ENCODE measurements around the gene WASL. TPM values are rescaled to one million over a fixed set of nuclear protein-coding genes. Genes with fewer than 3 reads are reported as not detected.

WASL gene
- polyA plus RNA-seq, 3 donors: 1.6 to 3.9 (median 2.1) TPM

GRCh38 chr7:123763191-123763661 lies 14.4 kb upstream of the WASL start:
- peaks cover 0 to 6% of the 10 kb centered on the region in 2 donors for H3K27me3 ChIP-seq (ENCODE audit: control insufficient read depth in 2 of 2, insufficient read depth in 2 of 2, low read length in 2 of 2)
- WGBS (ENCODE audit: insufficient coverage): 97% methylated on average over 43 of the region's 43 CpGs
- no peak overlapping the region for H3K4me2 ChIP-seq (replicated peaks; ENCODE audit: extremely low read depth, low read length, poor library complexity, severe bottlenecking)
- no peak for TF ChIP-seq CTCF (IDR thresholded peaks at IDR 0.05)
- H3K79me2 ChIP-seq (ENCODE audit: insufficient read depth, low read length): no peaks in the 10 kb centered on the region
- intact Hi-C loops (cut with micrococcal nuclease): no loop called here
- H3K9me3 ChIP-seq (replicated peaks in 1 of 2; ENCODE audit: control insufficient read depth in 1 of 2, insufficient read depth in 1 of 2, low read length in 2 of 2): peaks cover 0 to 9% of the 10 kb centered on the region in 2 donors
- H3K27ac ChIP-seq (ENCODE audit: low read depth in 1 of 2, low read length in 2 of 2): no peak overlapping the region
- Mint-ChIP-seq H3K4me1 (peaks cover 2% of the 10 kb centered on the region), H3K9me3 (peaks cover 5 to 18% (median 13%) of the 10 kb centered on the region in 7 donors), H3K36me3 (no peaks in the 10 kb centered on the region), H3K27me3 (ENCODE audit: low read depth in 3 of 3) (peaks cover 0 to 7% (median 4%) of the 10 kb centered on the region in 3 donors), H3K4me3 (no peak overlapping the region), H3K27ac (no peak overlapping the region)
- H4K20me1 ChIP-seq (ENCODE audit: insufficient read depth, low read length): no peaks in the 10 kb centered on the region
- no peak overlapping the region for H3K9ac ChIP-seq (ENCODE audit: insufficient read depth, low read length, poor library complexity, severe bottlenecking)
- no peaks in the 10 kb centered on the region for H3K4me1 ChIP-seq (ENCODE audit: control insufficient read depth in 1 of 2, insufficient read depth in 2 of 2, low read length in 2 of 2)
- no peak overlapping the region for H3K4me3 ChIP-seq (replicated peaks in 1 of 3; ENCODE audit: low read depth in 2 of 3, low read length in 3 of 3)
- no peak for DNase-seq
- no peaks in the 10 kb centered on the region for H3K36me3 ChIP-seq (replicated peaks in 1 of 2; ENCODE audit: control insufficient read depth in 1 of 2, insufficient read depth in 2 of 2, low read length in 2 of 2)
- no peak overlapping the region for H2AFZ ChIP-seq (ENCODE audit: insufficient read depth, low read depth, low read length, poor library complexity, severe bottlenecking)

DNA sequence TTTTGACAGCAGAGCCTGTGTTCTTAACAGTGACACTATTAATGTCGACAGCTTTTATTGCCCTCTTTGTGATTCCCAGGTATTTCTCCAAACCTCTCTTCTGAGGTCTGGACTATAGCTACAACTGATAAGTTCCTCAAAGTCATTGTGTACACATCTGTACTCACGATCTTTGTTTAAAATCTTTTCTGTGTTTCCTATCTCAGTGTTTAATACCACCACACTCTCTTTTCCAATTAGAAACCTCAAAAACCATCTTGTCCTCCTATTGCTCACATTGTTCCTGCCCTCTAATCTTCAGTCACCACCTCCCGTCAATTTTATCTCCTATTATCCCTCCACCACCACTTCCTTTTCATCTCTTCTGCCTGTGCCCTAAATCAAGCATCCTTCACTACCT lies 12.9 kb upstream of the WASL start:
- H3K27me3 Mint-ChIP-seq (ENCODE audit: low read depth in 3 of 3): peaks cover 0 to 5% (median 4%) of the 10 kb centered on the region in 3 donors
- H4K20me1 ChIP-seq (ENCODE audit: insufficient read depth, low read length): no peaks in the 10 kb centered on the region
- no peak for DNase-seq
- H3K27ac Mint-ChIP-seq: no peak overlapping the region
- peaks cover 5 to 18% (median 13%) of the 10 kb centered on the region in 7 donors for H3K9me3 Mint-ChIP-seq
- H3K4me1 ChIP-seq (ENCODE audit: control insufficient read depth in 1 of 2, insufficient read depth in 2 of 2, low read length in 2 of 2): peaks cover 0 to under 1% of the 10 kb centered on the region in 2 donors
- intact Hi-C loops (cut with micrococcal nuclease): no loop called here
- peaks cover 0 to 6% of the 10 kb centered on the region in 2 donors for H3K27me3 ChIP-seq (ENCODE audit: control insufficient read depth in 2 of 2, insufficient read depth in 2 of 2, low read length in 2 of 2)
- H3K4me2 ChIP-seq (replicated peaks; ENCODE audit: extremely low read depth, low read length, poor library complexity, severe bottlenecking): no peak overlapping the region
- H3K9ac ChIP-seq (ENCODE audit: insufficient read depth, low read length, poor library complexity, severe bottlenecking): no peak overlapping the region
- no peak overlapping the region for H3K4me3 ChIP-seq (replicated peaks in 1 of 3; ENCODE audit: low read depth in 2 of 3, low read length in 3 of 3)
- no peaks in the 10 kb centered on the region for H3K36me3 Mint-ChIP-seq
- no peak overlapping the region for H3K4me3 Mint-ChIP-seq
- H3K9me3 ChIP-seq (replicated peaks in 1 of 2; ENCODE audit: control insufficient read depth in 1 of 2, insufficient read depth in 1 of 2, low read length in 2 of 2): peaks cover 0 to 9% of the 10 kb centered on the region in 2 donors
- no peak overlapping the region for H2AFZ ChIP-seq (ENCODE audit: insufficient read depth, low read depth, low read length, poor library complexity, severe bottlenecking)
- no peaks in the 10 kb centered on the region for H3K36me3 ChIP-seq (replicated peaks in 1 of 2; ENCODE audit: control insufficient read depth in 1 of 2, insufficient read depth in 2 of 2, low read length in 2 of 2)
- no peak overlapping the region for H3K27ac ChIP-seq (ENCODE audit: low read depth in 1 of 2, low read length in 2 of 2)
- WGBS (ENCODE audit: insufficient coverage): 14% methylated on average over 3 of the region's 3 CpGs
- no peaks in the 10 kb centered on the region for H3K79me2 ChIP-seq (ENCODE audit: insufficient read depth, low read length)
- peaks cover 5% of the 10 kb centered on the region for H3K4me1 Mint-ChIP-seq
- no peak for TF ChIP-seq CTCF (IDR thresholded peaks at IDR 0.05)

All from CD14-positive monocyte (primary cell).